K562 (cell line): ENCODE measurements around the gene PTPN9. TPM values are rescaled to one million over a fixed set of nuclear protein-coding genes. Genes with fewer than 3 reads are reported as not detected.

Experiments used
- ATAC-seq: fragments of 200-7000 bp; cut with Tn5 transposase; 3 replicates; pipeline ENCODE4 v1.9.1; 2020; ENCODE audit warnings: moderate library complexity
- BruUV-seq: library from RNA; stranded (reverse); fragments of 400-500 nt; replicated peaks from 2 replicates; lab custom pipeline; 2021; lab: Mats Ljungman, UMichigan
- CTCF ChIA-PET: fragments of 300-600 bp; formaldehyde crosslinking; extraction: SDS; loops from one replicate; lab custom pipeline; 2021; ENCODE audit warnings: low intra/inter-chr PET ratio; lab: Yijun Ruan, JAX
- POLR2A ChIA-PET: fragments of 300-600, 350-650 bp; sonication (Branson Sonifier 250); formaldehyde crosslinking; extraction: SDS; loops from one replicate; lab custom pipeline; 2021; ENCODE audit warnings: antibody characterized with exemption, inconsistent platforms; lab: Yijun Ruan, JAX
- DNase-seq, 4 experiments: peaks; one replicate each; pipeline versions ENCODE4 v3.0.0 to v3.0.0-alpha.2; 2011 to 2018; ENCODE audit warnings: low spot score in 3 of 4, mixed read lengths in 3 of 4; ENCODE audit errors: extremely low read depth in 1 of 4
- FAIRE-seq: peaks from 2 replicates; lab custom pipeline; 2011; peaks lifted over from hg19 to GRCh38; lab: Jason Lieb, UNC
- H2AFZ ChIP-seq: 2 replicates; pipeline ENCODE4 v1.6.0; 2011; ENCODE audit warnings: low read depth, low read length, control low read depth, inconsistent platforms
- H3K27ac ChIP-seq: fragments of 200-600 bp; 3 replicates; pipeline ENCODE4 v1.8.0; 2011; ENCODE audit warnings: low read depth, mild to moderate bottlenecking, control low read depth, inconsistent platforms, low read length, moderate library complexity, mixed read lengths; ENCODE audit errors: extremely low read depth
- H3K27me3 ChIP-seq, 2 experiments: fragments of 300-600 bp in 1 of 2; 2 replicates in 1 of 2; 3 replicates in 1 of 2; pipeline versions ENCODE4 v1.6.0 to v1.8.0; 2011; ENCODE audit warnings: inconsistent platforms in 2 of 2, low read length in 2 of 2, mild to moderate bottlenecking in 1 of 2, mixed read lengths in 1 of 2, moderate library complexity in 1 of 2; ENCODE audit not compliant: control insufficient read depth in 2 of 2, insufficient read depth in 2 of 2
- H3K36me3 ChIP-seq: fragments of 300-600 bp; 3 replicates; pipeline ENCODE4 v1.8.0; 2011; ENCODE audit warnings: mild to moderate bottlenecking, low read length, inconsistent platforms; ENCODE audit not compliant: control insufficient read depth, insufficient read depth
- H3K4me1 ChIP-seq, 2 experiments: fragments of 200-600 bp in 1 of 2; replicated peaks in 1 of 2; 2 replicates in 1 of 2; 3 replicates in 1 of 2; pipeline versions ENCODE4 v1.5.1 to v1.8.0; 2011; ENCODE audit warnings: inconsistent platforms in 2 of 2, low read length in 2 of 2, mild to moderate bottlenecking in 1 of 2, mixed read lengths in 1 of 2, moderate library complexity in 1 of 2; ENCODE audit not compliant: control insufficient read depth in 2 of 2, insufficient read depth in 2 of 2
- H3K4me2 ChIP-seq: 2 replicates; pipeline ENCODE4 v1.6.1; 2011; ENCODE audit warnings: low read length, control low read depth, inconsistent platforms, mixed read lengths; ENCODE audit not compliant: insufficient read depth
- H3K4me3 ChIP-seq: fragments of 200-600 bp; sonication (generic), shearing (Covaris generic); 2 replicates; pipeline ENCODE4 v1.5.1; 2016; ENCODE audit warnings: control low read depth, inconsistent platforms
- H3K79me2 ChIP-seq: fragments of 200-600 bp; 3 replicates; pipeline ENCODE4 v1.8.0; 2011; ENCODE audit warnings: low read length, inconsistent platforms; ENCODE audit not compliant: control insufficient read depth, insufficient read depth
- H3K9ac ChIP-seq, 2 experiments: 2 replicates each; pipeline versions ENCODE4 v1.6.0 to v1.6.1; 2011; ENCODE audit warnings: low read depth in 2 of 2, low read length in 2 of 2, control low read depth in 1 of 2, inconsistent platforms in 1 of 2, mild to moderate bottlenecking in 1 of 2, mixed read lengths in 1 of 2; ENCODE audit not compliant: insufficient read depth in 1 of 2
- H3K9me1 ChIP-seq: one replicate; pipeline ENCODE4 v1.6.0; 2011; ENCODE audit warnings: inconsistent platforms, mild to moderate bottlenecking, low read length, moderate library complexity; ENCODE audit not compliant: control insufficient read depth, insufficient read depth
- H3K9me3 ChIP-seq: replicated peaks from 2 replicates; pipeline ENCODE4 v1.5.1; 2011; ENCODE audit warnings: low read depth, low read length, inconsistent platforms; ENCODE audit not compliant: control insufficient read depth, insufficient read depth
- H4K20me1 ChIP-seq: replicated peaks from 2 replicates; pipeline ENCODE4 v1.6.1; 2011; ENCODE audit warnings: low read length, inconsistent platforms, mixed read lengths; ENCODE audit not compliant: control insufficient read depth, insufficient read depth
- ARHGAP35 ChIP-seq: fragments of 450-650 bp; IDR thresholded peaks from 2 replicates; pipeline ENCODE4 v1.6.1; 2018; ENCODE audit not compliant: partially characterized antibody
- BACH1 ChIP-seq: fragments of 200-800 bp; sonication (Bioruptor generic); IDR thresholded peaks from 2 replicates; pipeline ENCODE4 v1.6.1; 2016; ENCODE audit warnings: missing genetic modification characterization, missing compliant biosample characterization
- CXXC5 ChIP-seq: fragments of 250-450 bp; sonication (Bioruptor Pico); IDR thresholded peaks from 2 replicates; pipeline ENCODE4 v1.8.0; 2022; ENCODE audit warnings: inconsistent platforms, mild to moderate bottlenecking, moderate library complexity
- ERF ChIP-seq: fragments of 450-650 bp; formaldehyde crosslinking; IDR thresholded peaks from 2 replicates; pipeline ENCODE4 v1.4.0; 2020; ENCODE audit warnings: mild to moderate bottlenecking, mixed read lengths
- ETV5 ChIP-seq: sonication (generic); formaldehyde crosslinking; IDR thresholded peaks from 2 replicates; pipeline ENCODE4 v1.4.0; 2020; ENCODE audit warnings: low read depth, mild to moderate bottlenecking, missing genetic modification reagents
- GABPB2 ChIP-seq: fragments of 250-450 bp; sonication (Bioruptor Pico); conservative IDR thresholded peaks from 2 replicates; pipeline ENCODE4 v1.5.1; 2021; ENCODE audit warnings: mild to moderate bottlenecking
- NCOA6 ChIP-seq: fragments of 450-650 bp; IDR thresholded peaks from 2 replicates; pipeline ENCODE4 v1.6.1; 2017; ENCODE audit warnings: mild to moderate bottlenecking
- PTTG1 ChIP-seq: fragments of 450-650 bp; IDR thresholded peaks from 2 replicates; pipeline ENCODE4 v1.6.1; 2016; ENCODE audit warnings: low read depth, mild to moderate bottlenecking, missing genetic modification characterization, missing compliant biosample characterization
- RBM15 ChIP-seq: fragments of 200-400 bp; formaldehyde crosslinking; IDR thresholded peaks from 2 replicates; pipeline ENCODE4 v1.6.1; 2018; ENCODE audit warnings: mild to moderate bottlenecking, low read length, moderate library complexity; ENCODE audit not compliant: insufficient read depth
- SMARCC2 ChIP-seq: fragments of 450-650 bp; IDR thresholded peaks from 2 replicates; pipeline ENCODE4 v1.6.1; 2017; ENCODE audit warnings: antibody characterized with exemption, moderate library complexity, mild to moderate bottlenecking, low read depth
- SMARCE1 ChIP-seq: fragments of 450-650 bp; IDR thresholded peaks from 2 replicates; pipeline ENCODE4 v1.7.1; 2016; ENCODE audit warnings: mild to moderate bottlenecking
- ZKSCAN3 ChIP-seq: fragments of 250-450 bp; sonication (Bioruptor Pico); IDR thresholded peaks from 2 replicates; pipeline ENCODE4 v1.4.0; 2020
- ZNF24 ChIP-seq: fragments of 450-650 bp; IDR thresholded peaks from 2 replicates; pipeline ENCODE4 v1.6.1; 2016
- ZNF384 ChIP-seq: IDR thresholded peaks from 2 replicates; pipeline ENCODE4 v1.6.1; 2012; ENCODE audit warnings: low read depth, low read length, improper control_type of control experiment
- ZNF57 ChIP-seq: fragments of 450-650 bp; formaldehyde crosslinking; IDR thresholded peaks from 2 replicates; pipeline ENCODE4 v1.4.0; 2020; ENCODE audit warnings: mild to moderate bottlenecking, moderate library complexity
- ZNF830 ChIP-seq: fragments of 250-450 bp; sonication (Bioruptor Pico); IDR thresholded peaks from 2 replicates; pipeline ENCODE4 v1.5.0; 2021; ENCODE audit warnings: mild to moderate bottlenecking
- WGBS: fragments of 100-300 bp; shearing (Covaris generic); methylation state at CpG from one replicate; pipeline ENCODE4 v1.1.6; 2016; ENCODE audit warnings: low coverage, mixed read lengths; ENCODE audit not compliant: insufficient coverage; ENCODE audit errors: missing lambda C conversion rate; 5-methylcytosine and 5-hydroxymethylcytosine counted together
- in situ Hi-C: fragments of 300-500 bp; cut with MboI; formaldehyde crosslinking; loops from 4 replicates; pipeline ENCODE4 v1.15.0; 2018; ENCODE audit warnings: inconsistent platforms, mixed read lengths
- intact Hi-C: fragments of 100-400 bp; cut with micrococcal nuclease; formaldehyde crosslinking; loops from 2 replicates; pipeline ENCODE4 v1.14.2; 2022
- polyA plus RNA-seq, 8 experiments: library from polyadenylated mRNA; depleted of rRNA in 4 of 8; stranded (reverse) in 5 of 8; unstranded in 3 of 8; fragments of >200 nt; fragmentation: Nextera tagmentation in 2 of 8; fragmentation: Illumina TruSeq in 1 of 8; extraction: Ambion mirVana in 2 of 8; extraction: Trizol in 1 of 8; gene quantifications; 2 replicates each; pipeline versions ENCODE4 v1.2.1 to v1.2.3, GENCODE V29; 2011 to 2014; ENCODE audit warnings: inconsistent platforms in 1 of 8, missing spikeins in 1 of 8
- total RNA-seq, 7 experiments: library from RNA; depleted of rRNA in 6 of 7; stranded (reverse); fragments of >200 nt in 6 of 7; fragmentation: Illumina TruSeq in 2 of 7; extraction: Trizol in 2 of 7; gene quantifications; 2 replicates each; pipeline versions ENCODE4 v1.2.1 to v1.2.3, GENCODE V29; 2011 to 2021; ENCODE audit warnings: low replicate concordance in 1 of 7
- TF ChIP-seq, protein P1 (sequence below): fragments of 200-400 bp; formaldehyde crosslinking; IDR thresholded peaks from 2 replicates; pipeline ENCODE4 v1.6.1; 2017; ENCODE audit warnings: mild to moderate bottlenecking, low read depth, low read length, moderate library complexity
- TF ChIP-seq, protein P2 (sequence below), 2 experiments: fragments of 450-650 bp; IDR thresholded peaks; 2 replicates each; pipeline ENCODE4 v1.6.1; 2016

PTPN9 gene
- total and polyA plus RNA-seq, 9 of the 15 experiments (the other 6 are each of a cell fraction or from before 2014, with no cell fraction given) = 5.0 to 24.0 (median 14.2) TPM

DNA sequence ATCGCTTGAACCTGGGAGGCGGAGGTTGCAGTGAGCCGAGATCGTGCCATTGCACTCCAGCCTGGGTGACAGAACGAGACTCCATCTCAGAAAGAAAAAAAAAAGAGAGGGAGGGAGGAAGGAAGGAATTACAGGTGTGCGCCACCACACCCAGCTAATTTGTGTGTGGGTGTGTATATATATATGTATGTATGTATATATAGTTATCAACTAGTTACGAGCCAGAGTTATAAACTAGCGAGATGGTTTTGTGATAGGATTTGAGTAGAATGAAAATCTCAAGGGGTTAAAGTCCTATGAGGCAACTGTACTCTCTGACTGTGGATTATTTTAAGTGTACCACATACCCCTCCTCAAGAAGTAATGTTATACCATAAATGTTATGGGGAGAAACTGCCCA is 76.8 kb downstream of the PTPN9 start:
- Histone ChIP-seq H3K9me3 (no peaks in the 10 kb centered on the region), H4K20me1 (no peaks in the 10 kb centered on the region), H3K9ac (no peak overlapping the region), H3K4me1 (no peaks in the 10 kb centered on the region; a peak in 1 of 5 replicates), H3K79me2 (no peaks in the 10 kb centered on the region), H2AFZ (no peak overlapping the region), H3K4me3 (no peak overlapping the region), H3K36me3 (peaks cover 18% of the 10 kb centered on the region; the same call in 1 of the 3 replicates), H3K4me2 (no peak overlapping the region), H3K27ac (no peak overlapping the region), H3K9me1 (no peaks in the 10 kb centered on the region), H3K27me3 (no peaks in the 10 kb centered on the region)
- FAIRE-seq = no peak
- POLR2A ChIA-PET = interaction anchor here (1.1 kb wide), 1 partner anchor 19 kb away, joined by 6 read pairs; no protein-coding TSS in a partner anchor
- DNase-seq = no peak
- in situ Hi-C loops (no loop called here), intact Hi-C loops (no loop called here)
- no TSS peak for BruUV-seq
- no peak for ATAC-seq
- CTCF ChIA-PET = no interaction called here
- 92% methylated on average over 6 of the region's 8 CpGs for WGBS
- TF ChIP-seq ZNF57 (CRISPR knock-in tag) (no peak), SMARCC2 (no peak), BACH1 (tag) (no peak), ZKSCAN3 (CRISPR knock-in tag) (no peak), PTTG1 (tag) (no peak), ARHGAP35 (no peak), GABPB2 (CRISPR knock-in tag) (no peak), ETV5 (CRISPR knock-in tag) (no peak), CXXC5 (CRISPR knock-in tag) (no peak), ZNF24 (no peak), ERF (no peak), RBM15 (no peak), NCOA6 (no peak), ZNF384 (no peak), ZNF830 (CRISPR knock-in tag) (no peak), SMARCE1 (no peak)
- TF ChIP-seq, protein P1, sequence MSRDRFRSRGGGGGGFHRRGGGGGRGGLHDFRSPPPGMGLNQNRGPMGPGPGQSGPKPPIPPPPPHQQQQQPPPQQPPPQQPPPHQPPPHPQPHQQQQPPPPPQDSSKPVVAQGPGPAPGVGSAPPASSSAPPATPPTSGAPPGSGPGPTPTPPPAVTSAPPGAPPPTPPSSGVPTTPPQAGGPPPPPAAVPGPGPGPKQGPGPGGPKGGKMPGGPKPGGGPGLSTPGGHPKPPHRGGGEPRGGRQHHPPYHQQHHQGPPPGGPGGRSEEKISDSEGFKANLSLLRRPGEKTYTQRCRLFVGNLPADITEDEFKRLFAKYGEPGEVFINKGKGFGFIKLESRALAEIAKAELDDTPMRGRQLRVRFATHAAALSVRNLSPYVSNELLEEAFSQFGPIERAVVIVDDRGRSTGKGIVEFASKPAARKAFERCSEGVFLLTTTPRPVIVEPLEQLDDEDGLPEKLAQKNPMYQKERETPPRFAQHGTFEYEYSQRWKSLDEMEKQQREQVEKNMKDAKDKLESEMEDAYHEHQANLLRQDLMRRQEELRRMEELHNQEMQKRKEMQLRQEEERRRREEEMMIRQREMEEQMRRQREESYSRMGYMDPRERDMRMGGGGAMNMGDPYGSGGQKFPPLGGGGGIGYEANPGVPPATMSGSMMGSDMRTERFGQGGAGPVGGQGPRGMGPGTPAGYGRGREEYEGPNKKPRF = no peak
- TF ChIP-seq, protein P2, sequence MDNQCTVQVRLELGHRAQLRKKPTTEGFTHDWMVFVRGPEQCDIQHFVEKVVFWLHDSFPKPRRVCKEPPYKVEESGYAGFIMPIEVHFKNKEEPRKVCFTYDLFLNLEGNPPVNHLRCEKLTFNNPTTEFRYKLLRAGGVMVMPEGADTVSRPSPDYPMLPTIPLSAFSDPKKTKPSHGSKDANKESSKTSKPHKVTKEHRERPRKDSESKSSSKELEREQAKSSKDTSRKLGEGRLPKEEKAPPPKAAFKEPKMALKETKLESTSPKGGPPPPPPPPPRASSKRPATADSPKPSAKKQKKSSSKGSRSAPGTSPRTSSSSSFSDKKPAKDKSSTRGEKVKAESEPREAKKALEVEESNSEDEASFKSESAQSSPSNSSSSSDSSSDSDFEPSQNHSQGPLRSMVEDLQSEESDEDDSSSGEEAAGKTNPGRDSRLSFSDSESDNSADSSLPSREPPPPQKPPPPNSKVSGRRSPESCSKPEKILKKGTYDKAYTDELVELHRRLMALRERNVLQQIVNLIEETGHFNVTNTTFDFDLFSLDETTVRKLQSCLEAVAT (IDR thresholded peaks at IDR 0.05) = no peak
